Glomerular visceral epithelial cell (primary cell): ENCODE results near the gene SYTL2.

Source experiments
- DNase-seq: peaks from one replicate; pipeline ENCODE4 v3.0.0-alpha.2; 2016; ENCODE audit errors: extremely low spot score

SYTL2 gene

DNA sequence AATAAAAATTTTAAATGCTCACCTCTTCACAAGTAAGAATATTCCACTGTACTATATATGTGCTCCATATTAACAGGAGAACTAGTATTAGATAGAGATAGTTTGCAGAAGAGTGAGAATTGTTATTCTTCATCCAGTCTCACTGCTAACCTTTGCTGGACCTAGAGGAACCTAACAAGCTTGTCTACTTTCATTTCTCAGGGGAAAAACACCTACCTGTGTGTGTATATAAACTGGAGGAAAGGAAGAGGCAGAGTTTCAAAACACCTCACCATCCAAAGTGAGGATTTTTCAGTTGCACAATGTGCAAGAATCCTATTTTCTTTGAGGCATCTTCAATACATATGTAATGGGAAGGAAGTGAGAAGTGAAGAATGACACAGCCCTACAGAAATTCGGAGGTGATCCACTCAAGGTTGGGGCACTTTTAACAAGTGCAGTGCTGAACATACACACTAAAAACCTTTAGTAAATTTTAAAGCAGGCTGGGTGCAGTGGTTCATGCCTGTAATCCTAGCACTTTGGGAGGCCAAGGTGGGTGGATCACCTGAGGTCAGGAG lies 52.4 kb downstream of the SYTL2 start:
- DNase-seq: no peak

DNA sequence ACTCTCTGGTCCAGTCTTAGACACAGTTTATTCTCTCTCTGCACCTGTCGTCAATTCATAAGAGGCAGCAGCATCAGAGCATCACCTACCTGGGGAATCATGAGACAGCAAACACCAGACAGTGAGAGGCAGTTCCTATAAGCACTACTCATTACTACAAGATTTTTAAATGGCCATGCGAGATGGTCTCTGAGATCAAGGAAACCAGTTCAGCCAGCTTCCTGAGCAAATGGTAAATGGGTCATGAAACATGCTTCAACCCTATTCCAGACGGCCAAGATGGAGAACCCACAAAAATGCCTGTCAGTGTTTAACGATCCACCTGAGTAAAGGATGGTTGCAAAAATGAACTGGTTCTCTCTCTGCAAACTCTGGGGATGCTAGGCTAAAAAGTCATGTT lies 52.9 kb downstream of the SYTL2 start:
- no peak for DNase-seq

DNA sequence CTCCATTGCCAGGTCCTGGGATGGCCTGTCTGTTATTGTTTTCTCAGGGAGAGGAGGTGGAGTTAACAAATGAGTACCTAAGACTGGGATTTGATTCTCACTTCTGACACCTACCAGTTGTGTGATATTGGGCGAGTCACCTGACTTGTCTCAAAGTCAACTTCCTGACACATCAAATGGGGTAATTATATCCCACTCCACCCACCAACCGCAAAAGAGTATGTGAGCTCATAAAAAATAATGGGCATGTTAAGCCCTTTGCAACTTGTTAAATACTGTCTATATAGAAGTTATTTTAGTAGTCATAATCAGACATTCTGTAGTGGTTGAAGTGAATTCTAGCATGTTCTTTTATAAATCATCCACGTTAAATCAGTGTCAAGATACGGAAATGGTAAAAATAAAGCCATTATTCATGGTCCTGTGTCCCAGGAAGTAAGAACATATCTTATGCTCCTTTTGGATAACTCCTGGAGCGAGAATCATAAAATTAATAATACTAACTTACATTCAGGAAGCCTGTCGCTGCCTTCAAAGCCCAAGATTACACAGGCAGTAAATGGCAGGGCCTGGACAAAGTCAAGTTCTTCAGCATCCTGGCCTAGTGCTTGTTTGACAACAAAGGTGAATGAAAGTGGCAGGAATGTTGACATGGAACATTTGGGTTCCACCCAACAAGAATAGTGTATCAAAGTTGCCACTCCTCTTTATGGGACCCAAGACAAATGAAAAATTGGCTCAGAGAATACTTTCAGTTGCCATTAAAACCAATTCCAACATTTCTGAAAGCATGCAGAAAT lies 54.3 kb downstream of the SYTL2 start:
- DNase-seq: peak; percentile 9

DNA sequence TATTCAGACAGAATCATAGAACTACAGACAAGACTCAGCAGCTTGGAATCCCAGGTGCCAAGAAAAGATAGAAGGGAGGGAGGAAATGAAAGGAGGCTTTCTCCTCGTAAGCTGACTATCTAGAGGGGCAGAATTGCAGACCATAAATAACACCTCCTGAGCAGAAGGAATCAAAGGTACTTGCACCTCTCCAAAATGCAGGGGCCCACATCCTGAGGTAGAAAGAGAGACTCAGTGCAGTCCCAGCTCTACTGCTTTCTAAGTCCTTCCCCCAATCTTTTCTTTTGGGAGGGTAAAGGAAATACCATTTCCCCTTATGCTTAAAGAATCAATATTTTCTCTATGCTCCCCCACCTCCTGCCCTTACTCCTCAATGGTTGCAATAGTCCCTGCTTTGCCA lies 55.2 kb downstream of the SYTL2 start:
- DNase-seq: no peak

DNA sequence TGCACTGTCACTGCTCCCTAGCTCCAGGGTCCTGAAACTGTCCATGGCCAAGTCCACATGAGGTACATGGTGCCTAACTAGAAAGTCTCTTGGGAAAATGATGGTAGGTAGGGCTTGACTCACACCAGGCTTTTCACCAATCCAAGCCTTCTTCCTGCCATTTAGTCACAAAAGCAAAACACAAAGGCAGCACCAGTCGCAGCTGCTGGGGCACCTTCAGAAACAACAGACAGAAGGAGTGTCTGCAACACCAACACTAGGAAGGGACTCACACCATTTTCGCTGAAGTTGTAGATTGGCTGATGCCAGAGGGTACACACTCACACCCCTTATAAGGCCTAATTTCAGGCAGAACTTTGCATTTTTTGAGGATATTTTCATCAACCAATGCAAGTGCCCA lies 55.7 kb downstream of the SYTL2 start:
- DNase-seq: no peak

DNA sequence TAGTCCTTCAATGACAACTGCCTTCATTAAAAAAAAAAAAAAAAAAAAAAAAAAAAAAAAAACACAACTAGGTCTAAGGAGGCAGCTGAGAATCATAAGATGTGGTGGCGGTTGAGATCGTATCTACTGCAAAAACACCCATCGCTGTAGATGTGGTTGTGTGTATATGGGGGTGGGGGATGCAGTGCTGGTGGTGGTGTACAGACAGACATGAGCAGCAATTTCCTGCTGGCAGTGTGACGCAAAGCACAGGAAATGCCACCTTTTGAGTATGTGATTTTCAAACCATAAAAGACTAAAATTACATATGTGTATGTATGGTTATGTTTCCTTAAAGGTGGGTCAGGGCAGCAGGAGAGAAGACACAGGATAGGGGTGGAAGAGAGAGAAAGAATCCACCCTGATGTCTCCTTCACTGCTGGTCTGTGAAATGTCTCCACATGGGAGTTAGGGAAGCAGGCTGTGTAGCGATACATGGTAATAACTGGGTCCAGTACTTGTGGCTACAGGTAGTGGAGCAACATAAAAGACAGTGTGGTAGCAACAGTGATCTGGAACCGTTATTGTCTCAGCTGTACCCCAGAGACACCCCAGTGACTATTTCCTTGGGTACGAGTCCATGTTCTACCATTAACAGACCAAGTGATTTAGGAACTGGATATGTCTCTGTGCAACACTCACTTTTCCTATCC lies 57.9 kb downstream of the SYTL2 start:
- no peak for DNase-seq

DNA sequence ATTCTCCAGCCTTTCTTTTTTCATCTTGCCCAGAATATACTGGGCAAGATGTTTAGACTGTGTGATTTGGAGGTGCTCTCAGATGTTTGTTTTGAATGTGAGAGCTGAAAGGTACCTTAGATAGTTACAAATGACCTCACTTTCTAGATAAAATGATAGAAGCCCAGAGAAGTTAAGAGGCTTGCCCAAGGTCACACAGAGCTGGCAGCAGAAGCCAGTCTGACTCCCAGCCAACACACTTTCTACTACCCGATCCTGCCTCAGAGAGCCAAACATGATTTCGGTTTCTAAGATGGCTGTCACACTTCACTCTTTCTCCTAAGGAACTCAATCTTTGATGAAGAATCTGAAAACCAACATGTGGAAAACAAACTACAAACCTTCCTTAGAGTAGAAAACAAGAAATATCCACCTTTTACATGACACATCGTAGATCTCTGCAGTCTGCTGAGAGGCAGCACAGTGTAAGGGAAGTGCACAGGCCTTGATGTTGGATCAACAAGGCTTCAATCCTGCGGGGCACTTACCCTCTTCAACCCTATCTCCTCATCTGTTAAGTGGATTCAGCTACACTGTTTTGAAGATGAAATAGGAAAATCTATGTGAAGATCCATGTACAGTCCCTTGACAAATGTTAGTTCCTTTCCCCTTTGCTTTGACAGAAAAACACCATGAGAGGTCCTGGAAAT lies 58.6 kb downstream of the SYTL2 start:
- DNase-seq: no peak

DNA sequence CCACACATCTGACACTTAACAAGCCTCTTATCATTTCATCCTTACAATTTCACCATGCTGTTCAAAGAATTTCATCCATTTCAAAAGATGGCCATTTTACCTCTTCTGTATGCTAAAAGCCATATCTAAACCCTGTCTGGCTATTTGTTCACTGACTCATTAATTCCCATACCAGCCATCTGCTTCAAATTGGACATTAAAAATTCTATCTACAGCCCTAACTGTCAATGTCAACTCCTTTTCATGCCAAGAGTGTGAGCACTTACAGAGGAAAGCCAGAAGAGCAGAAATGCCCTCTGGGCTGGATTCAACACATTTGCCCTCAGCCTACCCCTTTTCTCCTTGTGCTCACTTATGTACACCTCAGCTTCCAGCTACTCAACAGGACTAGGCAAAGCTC lies 59.2 kb downstream of the SYTL2 start:
- DNase-seq: no peak

DNA sequence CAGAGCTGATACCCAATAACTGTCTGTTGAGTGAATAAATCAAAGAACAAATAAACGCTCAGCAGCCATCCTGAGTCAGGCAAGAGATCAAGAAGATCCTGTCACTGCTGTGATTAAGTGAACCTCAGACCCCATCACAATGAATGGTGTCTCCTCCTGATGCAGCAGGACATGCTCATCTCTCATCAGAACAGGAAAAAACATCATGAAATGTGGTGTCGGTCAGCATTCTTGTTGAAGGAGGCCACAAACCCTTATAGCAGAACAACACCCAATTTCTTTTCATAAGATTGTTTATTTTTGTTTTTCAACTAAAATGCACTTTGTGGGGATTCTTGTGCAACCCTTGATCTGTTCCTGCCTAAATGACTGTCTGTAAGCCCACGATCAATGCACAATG lies 60.3 kb downstream of the SYTL2 start:
- no peak for DNase-seq

DNA sequence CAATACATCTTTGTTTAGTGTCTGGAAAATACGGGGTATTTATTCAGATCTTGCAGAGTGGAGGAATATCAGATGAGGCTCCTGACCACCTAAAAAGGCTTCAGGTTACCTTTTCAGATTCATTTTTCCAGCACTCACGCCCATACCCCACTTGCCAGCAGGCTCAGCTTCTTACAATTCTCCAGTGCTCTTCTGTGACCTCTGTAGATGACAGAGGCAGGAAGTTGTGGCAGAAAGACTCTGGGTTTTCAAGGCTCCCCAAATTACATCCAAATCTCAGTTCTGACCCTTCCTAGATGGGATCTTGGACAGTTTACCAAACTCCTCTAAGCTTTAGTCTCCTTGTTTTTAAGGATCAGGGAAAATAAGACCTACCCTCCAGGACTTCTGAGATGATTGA lies 61.1 kb downstream of the SYTL2 start:
- DNase-seq: no peak

DNA sequence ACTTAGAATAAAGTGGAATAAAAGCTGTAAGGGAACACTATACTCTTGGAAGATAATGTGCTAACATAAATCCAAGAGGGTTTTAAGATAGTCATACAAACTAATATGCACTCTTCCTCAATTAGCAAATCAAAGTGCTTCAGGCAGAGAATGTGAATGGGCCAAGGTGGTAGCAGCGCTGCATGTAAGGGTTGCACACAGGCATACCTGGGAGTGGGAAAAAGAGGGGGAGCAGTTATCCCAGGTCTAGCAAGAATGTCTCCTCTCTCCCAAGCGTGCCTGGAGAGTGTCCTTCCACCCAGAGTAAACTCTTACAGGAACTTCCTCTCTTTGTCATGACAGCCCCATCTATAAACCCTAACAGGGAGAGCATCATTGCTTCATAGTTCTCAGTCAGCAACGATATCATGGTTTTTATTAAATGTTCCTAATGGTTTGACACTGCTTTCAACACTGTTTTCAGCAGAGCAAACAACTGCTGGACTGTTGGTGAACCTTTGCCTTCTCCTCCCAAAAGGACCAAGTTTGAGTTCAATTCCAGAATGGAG lies 61.6 kb downstream of the SYTL2 start:
- no peak for DNase-seq

DNA sequence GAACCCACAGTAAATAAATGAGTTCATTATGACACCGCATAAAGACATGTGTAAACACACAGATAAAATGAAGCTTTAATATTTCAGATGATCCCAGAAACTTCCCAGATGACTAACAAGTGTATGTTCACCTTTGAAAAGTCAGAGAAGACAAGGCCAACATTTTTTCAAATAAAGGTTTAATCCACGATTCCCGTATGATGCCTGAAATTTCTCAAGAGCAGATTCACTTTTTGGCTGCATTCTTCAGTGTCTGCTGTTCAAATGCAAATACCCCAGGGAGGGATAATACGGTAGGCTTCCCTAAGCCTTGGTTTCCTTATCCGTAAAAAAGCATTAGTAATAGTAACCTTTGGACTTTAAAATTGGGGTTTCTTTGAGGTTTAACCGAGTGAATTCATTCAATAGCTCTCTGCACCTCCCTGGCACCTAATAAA lies 62.5 kb downstream of the SYTL2 start:
- no peak for DNase-seq

DNA sequence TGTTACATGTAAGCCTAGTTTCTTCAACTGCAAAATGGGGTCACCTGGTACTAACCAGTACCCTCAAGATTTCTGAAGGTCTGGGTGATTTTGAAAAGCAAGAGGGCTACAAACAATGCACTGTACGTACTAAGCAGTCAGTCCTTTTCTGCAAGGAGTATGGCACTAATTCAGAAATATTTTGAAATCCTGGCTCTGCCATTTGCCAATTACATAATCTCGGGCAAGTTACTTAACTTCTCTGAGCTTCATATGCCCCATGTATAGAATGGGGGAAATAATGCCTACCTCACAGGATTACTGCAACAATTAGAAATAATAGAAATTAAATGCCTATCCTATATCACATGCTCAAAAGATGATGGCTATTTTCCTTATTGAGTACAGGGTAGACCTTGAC lies 64.3 kb downstream of the SYTL2 start:
- no peak for DNase-seq

DNA sequence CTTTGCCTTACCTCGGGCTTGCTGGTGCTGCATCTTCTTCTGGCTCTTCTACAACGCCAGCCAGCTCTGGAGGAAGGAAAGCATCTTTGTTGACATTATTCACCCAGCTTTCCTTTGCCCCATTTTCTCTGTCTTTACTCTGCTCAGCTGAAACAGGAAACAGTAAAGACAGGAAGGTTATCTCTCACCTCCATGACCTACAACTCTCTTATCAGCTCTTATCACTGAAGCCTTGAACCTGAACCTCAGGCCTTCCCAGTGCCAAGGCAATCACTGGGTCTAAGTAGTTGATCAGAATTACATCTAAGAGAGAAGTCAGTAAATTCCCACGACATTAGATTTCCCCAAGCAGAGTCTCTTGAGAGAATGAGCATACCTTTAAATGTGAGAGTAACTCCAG lies 65.3 kb downstream of the SYTL2 start:
- no peak for DNase-seq

DNA sequence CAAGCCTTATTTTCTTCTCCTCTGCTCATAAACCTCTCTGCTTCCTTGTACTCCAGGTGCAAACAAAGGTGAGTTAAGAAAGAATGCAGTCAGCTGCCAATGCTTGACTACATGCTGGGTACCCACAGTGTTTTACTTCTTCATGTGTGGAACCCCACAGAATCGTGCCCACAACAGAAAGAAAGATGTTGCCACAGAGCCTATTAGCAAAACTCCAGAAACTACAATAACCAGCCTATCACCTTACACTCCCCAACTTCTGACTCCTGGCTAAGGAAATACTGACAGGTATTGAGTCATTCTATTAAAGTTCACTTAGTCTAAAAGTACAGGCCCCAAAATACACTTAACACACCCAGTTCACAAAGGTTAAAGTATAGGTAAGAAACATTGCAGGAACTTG lies 68.1 kb downstream of the SYTL2 start:
- DNase-seq: no peak

DNA sequence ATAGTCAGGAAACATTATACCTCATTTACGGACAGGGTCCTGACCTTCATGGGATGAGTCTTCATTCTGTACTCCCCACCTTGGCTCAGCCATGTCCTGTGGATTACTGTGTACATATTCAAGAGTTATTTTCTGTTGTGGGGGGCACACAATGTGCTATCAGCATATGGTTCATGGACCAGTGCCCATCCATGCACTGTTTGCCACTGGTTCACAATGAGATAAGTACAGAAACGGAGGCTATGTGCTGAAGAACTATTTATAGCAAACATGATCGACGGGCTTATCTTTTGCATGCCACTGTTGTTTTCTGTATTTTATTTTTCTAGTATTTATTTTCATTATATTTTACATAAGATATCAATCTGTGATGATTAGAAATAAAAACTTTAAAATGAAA lies 68.6 kb downstream of the SYTL2 start:
- DNase-seq: no peak

DNA sequence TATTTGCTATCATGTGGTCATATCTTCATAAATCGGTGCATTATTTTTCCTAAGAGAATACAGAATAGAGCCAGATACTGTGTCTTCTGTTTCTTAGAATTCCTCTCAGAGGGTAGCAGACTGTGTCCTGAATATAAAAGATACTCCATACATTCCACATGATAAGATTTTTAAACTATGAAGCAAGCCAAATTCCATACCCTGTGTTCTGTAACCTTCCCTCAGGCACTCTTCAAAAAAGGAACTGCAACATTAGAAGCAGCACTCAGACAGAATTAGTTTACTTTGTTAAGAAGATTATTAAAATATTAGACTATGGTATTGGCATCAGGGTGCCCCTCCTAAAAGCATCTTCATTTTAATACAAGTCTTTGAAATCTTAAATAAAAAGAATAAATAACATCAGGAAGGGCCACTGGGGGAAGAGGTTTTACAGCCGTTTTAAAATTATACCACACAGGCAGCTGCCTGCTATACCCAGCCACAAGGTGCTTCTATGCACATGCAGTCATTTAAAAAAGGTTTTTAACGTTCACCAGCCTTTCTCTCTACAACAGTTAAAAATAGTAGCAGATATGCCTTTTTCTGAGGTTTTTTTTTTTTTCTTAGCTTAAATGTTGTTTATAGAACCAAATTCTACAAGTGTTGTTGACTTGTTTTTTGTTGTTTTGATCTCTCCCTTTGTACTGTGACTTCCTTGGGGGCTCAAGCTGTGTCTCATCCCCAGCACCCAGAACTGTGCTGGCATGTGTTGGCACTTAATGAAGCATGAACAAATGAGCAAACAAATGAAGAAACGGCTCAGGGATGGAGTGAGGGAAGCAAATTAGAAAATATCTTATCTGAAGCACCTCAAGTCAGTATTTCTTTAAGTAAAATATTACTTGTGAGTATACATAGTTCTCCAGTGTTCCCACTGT lies 70.2 kb downstream of the SYTL2 start:
- no peak for DNase-seq

DNA sequence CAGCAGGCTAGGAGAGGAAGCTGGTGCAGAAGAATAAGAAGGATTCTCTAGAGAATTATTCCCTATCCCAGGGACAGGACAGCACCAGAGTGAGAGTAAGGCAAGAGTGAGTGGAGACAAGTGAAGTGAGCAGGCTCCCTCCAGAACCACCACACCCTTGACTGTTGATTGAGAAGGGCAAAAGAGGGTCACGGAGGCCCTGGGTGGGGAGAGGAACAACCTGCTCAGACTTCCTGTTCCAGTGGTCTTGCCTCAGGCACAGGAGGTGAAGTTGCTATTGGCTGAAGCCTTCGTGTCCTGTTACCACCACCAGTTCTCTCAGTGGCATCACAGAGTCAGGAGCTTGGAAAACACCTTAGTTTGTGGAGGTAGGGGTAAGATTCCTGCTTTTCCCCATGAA lies 73.2 kb downstream of the SYTL2 start:
- DNase-seq: no peak

DNA sequence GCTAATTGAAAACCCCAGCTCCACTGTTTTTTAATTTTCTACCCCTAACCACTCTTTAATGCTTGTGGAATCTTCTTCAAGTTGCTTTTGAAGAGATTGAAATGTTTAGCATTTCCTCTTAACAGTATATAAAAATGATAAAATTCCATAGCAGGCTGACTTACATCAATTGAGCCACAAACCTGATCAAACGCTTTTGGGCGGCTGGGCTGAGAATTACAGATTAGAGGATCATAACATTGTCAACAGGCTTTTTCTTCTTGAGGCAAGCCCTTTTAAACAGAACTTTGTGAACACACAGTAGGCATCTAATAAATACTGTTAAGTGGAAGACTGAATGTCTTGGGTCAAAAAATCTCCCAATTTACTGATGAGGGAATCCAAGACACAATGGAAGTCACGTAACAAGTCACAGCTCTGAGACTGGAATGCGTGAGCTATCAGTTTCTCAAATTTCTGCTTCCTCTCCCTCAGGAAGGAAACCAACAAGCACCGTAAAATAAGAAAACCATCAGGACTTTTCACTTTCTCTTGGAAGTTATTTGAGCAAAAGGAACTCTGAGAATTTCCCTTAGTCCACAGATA lies 75.0 kb downstream of the SYTL2 start:
- no peak for DNase-seq

DNA sequence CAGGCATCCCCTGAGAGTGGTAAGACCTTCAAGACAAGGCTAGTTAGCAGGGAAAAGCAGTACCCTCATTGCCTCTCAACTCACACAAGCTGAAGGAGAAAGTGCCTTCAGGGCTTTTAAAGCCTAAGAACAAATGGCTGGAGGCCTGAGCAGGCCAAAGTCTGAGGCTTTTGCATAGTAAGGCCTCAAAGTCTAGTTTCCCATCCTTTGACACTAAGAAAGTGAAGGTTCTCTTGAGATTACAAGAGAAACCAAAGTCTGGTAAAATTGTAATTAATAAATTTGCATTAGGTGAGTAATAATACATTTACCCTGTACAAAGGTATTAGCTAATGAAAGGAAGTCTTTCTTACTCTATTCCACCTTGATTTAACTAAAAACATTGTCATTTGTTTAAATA lies 78.0 kb downstream of the SYTL2 start:
- no peak for DNase-seq

DNA sequence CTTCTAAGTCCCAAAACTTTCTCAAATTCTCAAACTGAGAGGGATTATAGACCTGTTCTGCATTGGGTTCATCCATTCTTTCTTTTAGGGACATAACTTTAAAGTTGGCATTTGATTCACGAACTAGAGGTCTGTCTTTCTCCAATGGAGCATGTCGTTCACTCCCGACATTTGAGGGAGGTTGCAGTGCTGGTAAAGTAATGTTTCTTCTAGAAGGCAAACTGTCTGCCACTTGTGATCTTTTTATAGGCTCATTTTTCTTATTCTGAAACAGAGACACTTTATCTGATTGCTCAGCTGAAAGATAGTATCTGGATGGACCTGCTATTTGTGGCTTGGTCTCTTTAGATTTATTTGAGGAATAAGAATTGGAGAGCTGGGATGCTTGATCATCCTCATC lies 84.6 kb downstream of the SYTL2 start:
- DNase-seq: no peak
